ENCODE measurements around the gene ATN1. TPM values are rescaled to one million over a fixed set of nuclear protein-coding genes. Genes with fewer than 3 reads are reported as not detected.

Gene ATN1
- total RNA-seq, 1 experiment from 2014 or later = 126 TPM

DNA sequence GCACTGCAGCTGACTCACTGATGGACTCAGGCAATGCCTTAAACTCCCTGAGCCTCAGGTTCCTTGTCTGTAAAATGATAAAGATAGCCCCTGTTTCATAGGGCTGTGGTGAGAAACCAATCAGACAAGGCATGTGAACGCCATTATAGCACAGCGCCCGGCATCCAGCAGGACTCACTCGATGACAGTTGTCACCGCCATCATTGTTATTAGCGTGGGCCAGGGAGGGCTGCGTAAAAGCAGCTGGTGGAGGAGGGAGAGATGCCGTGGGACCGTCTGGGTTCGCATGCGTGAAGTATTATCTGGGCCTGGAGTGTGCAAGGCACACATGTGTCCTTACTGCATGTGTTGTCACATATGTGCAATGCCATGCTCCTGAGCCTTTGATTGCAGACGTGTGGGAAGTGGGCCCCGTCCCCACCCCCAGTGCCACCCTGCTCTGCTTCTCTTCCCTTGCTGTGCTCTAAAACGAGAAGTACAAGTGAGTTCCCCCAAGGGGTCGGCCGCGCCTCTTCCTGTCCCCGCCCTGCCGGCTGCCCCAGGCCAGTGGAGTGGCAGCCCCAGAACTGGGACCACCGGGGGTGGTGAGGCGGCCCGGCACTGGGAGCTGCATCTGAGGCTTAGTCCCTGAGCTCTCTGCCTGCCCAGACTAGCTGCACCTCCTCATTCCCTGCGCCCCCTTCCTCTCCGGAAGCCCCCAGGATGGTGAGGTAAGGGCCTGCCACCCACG, 23.2 kb downstream of the ATN1 start, which contains the start of gene PTPN6:
PTPN6 (plus strand) TSS at position 546 of the 730 bp plus-strand sequence; CDS start at position 703, 157 bp downstream.
- TF ChIP-seq, protein P1, sequence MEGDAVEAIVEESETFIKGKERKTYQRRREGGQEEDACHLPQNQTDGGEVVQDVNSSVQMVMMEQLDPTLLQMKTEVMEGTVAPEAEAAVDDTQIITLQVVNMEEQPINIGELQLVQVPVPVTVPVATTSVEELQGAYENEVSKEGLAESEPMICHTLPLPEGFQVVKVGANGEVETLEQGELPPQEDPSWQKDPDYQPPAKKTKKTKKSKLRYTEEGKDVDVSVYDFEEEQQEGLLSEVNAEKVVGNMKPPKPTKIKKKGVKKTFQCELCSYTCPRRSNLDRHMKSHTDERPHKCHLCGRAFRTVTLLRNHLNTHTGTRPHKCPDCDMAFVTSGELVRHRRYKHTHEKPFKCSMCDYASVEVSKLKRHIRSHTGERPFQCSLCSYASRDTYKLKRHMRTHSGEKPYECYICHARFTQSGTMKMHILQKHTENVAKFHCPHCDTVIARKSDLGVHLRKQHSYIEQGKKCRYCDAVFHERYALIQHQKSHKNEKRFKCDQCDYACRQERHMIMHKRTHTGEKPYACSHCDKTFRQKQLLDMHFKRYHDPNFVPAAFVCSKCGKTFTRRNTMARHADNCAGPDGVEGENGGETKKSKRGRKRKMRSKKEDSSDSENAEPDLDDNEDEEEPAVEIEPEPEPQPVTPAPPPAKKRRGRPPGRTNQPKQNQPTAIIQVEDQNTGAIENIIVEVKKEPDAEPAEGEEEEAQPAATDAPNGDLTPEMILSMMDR (IDR thresholded peaks at IDR 0.05; ENCODE audit: insufficient read depth in 1 of 2, low read depth in 1 of 2, low read length in 1 of 2, severe bottlenecking in 1 of 2, unreplicated experiment in 1 of 2) = no peak
- POLR2A ChIA-PET = no interaction called here
- no peak within 1 kb of the TSS for H3K4me3 Mint-ChIP-seq (ENCODE audit: unreplicated experiment)
- BruUV-seq (replicated peaks) = no TSS peak
- intact Hi-C loops (cut with micrococcal nuclease; ENCODE audit: unreplicated experiment) = no loop called here
- H3K4me3 ChIP-seq (ENCODE audit: low read depth, low read length) = no peak within 1 kb of the TSS
- no peaks in the 10 kb centered on the region for H3K4me1 ChIP-seq
- no peaks in the 10 kb centered on the region for H3K9me3 ChIP-seq
- CTCF ChIA-PET = no interaction called here
- H3K36me3 ChIP-seq (ENCODE audit: control insufficient read depth, insufficient read depth, low read length) = no peaks in the 10 kb centered on the region
- peaks cover 17% of the 10 kb centered on the region for H3K4me1 Mint-ChIP-seq (ENCODE audit: low read depth, unreplicated experiment)
- no peaks in the 10 kb centered on the region for H3K27me3 Mint-ChIP-seq (ENCODE audit: insufficient read depth, unreplicated experiment)
- DNase-seq = no peak
- no peak within 1 kb of the TSS for H3K27ac Mint-ChIP-seq (ENCODE audit: unreplicated experiment)
- H3K36me3 Mint-ChIP-seq (ENCODE audit: insufficient read depth, unreplicated experiment) = peaks cover 14% of the 10 kb centered on the region
- H3K27me3 ChIP-seq (replicated peaks; ENCODE audit: control insufficient read depth, insufficient read depth, low read length) = no peaks in the 10 kb centered on the region
- H3K9me3 Mint-ChIP-seq (ENCODE audit: unreplicated experiment) = no peaks in the 10 kb centered on the region

DNA sequence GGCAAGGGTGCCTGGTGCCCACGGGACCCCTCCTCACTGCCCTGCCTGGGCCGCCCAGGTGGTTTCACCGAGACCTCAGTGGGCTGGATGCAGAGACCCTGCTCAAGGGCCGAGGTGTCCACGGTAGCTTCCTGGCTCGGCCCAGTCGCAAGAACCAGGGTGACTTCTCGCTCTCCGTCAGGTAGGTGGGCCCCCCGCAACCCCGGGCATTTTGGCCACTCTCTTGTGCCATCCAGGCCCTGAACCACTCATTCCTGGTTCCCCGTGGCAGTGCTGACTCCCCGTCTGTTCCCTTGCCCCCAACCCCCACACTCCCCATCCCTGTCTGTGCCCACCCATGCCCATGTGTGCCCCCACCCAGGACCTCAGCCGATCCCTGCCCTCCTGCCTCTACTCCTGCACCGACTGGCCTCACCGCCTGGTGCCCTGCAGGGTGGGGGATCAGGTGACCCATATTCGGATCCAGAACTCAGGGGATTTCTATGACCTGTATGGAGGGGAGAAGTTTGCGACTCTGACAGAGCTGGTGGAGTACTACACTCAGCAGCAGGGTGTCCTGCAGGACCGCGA, 23.9 kb downstream of the ATN1 start:
- TF ChIP-seq, protein P1 (IDR thresholded peaks at IDR 0.05; ENCODE audit: insufficient read depth in 1 of 2, low read depth in 1 of 2, low read length in 1 of 2, severe bottlenecking in 1 of 2, unreplicated experiment in 1 of 2) = no peak
- POLR2A ChIA-PET = no interaction called here
- Mint-ChIP-seq H3K27ac (ENCODE audit: unreplicated experiment) (no peak overlapping the region), H3K4me1 (ENCODE audit: low read depth, unreplicated experiment) (peaks cover 14% of the 10 kb centered on the region), H3K9me3 (ENCODE audit: unreplicated experiment) (no peaks in the 10 kb centered on the region), H3K4me3 (ENCODE audit: unreplicated experiment) (no peak overlapping the region), H3K27me3 (ENCODE audit: insufficient read depth, unreplicated experiment) (no peaks in the 10 kb centered on the region), H3K36me3 (ENCODE audit: insufficient read depth, unreplicated experiment) (peaks cover 7% of the 10 kb centered on the region)
- DNase-seq = no peak
- no peak overlapping the region for H3K4me3 ChIP-seq (ENCODE audit: low read depth, low read length)
- H3K9me3 ChIP-seq = no peaks in the 10 kb centered on the region
- no TSS peak for BruUV-seq (replicated peaks)
- H3K27me3 ChIP-seq (replicated peaks; ENCODE audit: control insufficient read depth, insufficient read depth, low read length) = no peaks in the 10 kb centered on the region
- H3K4me1 ChIP-seq = no peaks in the 10 kb centered on the region
- CTCF ChIA-PET = interaction anchor here (1.0 to 1.1 kb wide), 2 partner anchors 12 to 122 kb away, joined by 3 to 11 read pairs; no protein-coding TSS in a partner anchor
- H3K36me3 ChIP-seq (ENCODE audit: control insufficient read depth, insufficient read depth, low read length) = no peaks in the 10 kb centered on the region
- intact Hi-C loops (cut with micrococcal nuclease; ENCODE audit: unreplicated experiment) = no loop called here

DNA sequence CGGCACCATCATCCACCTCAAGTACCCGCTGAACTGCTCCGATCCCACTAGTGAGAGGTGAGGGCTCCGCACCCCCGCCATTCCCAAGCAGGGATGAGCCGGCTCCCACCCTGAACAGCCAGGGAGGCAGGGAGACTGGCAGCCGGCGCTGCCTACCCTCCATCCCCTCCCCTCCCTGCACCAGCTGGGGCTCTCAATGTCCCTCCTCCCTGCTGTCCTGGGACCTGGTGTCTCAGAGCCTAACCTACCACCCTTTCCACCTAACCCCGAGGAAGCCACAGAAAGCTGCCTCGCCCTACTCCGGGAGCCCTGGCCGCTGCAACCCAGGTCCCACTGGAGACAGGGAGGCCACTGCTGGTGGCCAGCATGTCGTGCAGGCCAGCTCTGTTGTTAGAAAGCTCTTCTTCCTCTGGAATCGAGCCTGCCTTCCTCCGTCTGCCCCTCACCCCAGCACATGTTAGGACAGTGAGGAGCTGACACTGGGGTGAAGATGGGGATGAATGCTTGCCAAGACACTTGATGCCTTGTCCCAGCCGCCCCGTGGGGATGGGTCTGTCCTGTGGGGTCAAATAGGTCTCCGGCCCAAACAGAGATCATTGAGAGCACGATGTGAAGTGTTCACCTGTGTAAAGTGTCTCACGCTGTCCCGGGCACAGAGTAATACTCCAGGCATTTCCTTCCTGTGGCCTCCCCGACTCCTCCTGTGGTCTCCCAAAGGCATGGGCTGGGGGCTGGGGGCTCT, 24.5 kb downstream of the ATN1 start:
- H3K36me3 Mint-ChIP-seq (ENCODE audit: insufficient read depth, unreplicated experiment) = peaks cover 5% of the 10 kb centered on the region
- ChIA-PET POLR2A (no interaction called here), CTCF (interaction anchor here (1.0 to 1.1 kb wide), 2 partner anchors 12 to 122 kb away, joined by 3 to 11 read pairs; no protein-coding TSS in a partner anchor)
- no peaks in the 10 kb centered on the region for H3K9me3 ChIP-seq
- no peaks in the 10 kb centered on the region for H3K27me3 Mint-ChIP-seq (ENCODE audit: insufficient read depth, unreplicated experiment)
- TF ChIP-seq, protein P1 (IDR thresholded peaks at IDR 0.05; ENCODE audit: insufficient read depth in 1 of 2, low read depth in 1 of 2, low read length in 1 of 2, severe bottlenecking in 1 of 2, unreplicated experiment in 1 of 2) = no peak
- H3K27me3 ChIP-seq (replicated peaks; ENCODE audit: control insufficient read depth, insufficient read depth, low read length) = no peaks in the 10 kb centered on the region
- H3K4me1 ChIP-seq = no peaks in the 10 kb centered on the region
- BruUV-seq (replicated peaks) = no TSS peak
- peaks cover 7% of the 10 kb centered on the region for H3K4me1 Mint-ChIP-seq (ENCODE audit: low read depth, unreplicated experiment)
- intact Hi-C loops (cut with micrococcal nuclease; ENCODE audit: unreplicated experiment) = no loop called here
- no peak overlapping the region for H3K4me3 ChIP-seq (ENCODE audit: low read depth, low read length)
- no peaks in the 10 kb centered on the region for H3K36me3 ChIP-seq (ENCODE audit: control insufficient read depth, insufficient read depth, low read length)
- H3K4me3 Mint-ChIP-seq (ENCODE audit: unreplicated experiment) = no peak overlapping the region
- no peaks in the 10 kb centered on the region for H3K9me3 Mint-ChIP-seq (ENCODE audit: unreplicated experiment)
- H3K27ac Mint-ChIP-seq (ENCODE audit: unreplicated experiment) = no peak overlapping the region
- no peak for DNase-seq
